ENCODE measurements around the gene IQSEC2.

IQSEC2 gene

GRCh38 chrX:53317365-53318069 lies 36.1 kb upstream of the IQSEC2 start:
- H3K9ac ChIP-seq (ENCODE audit: low read length): no peak overlapping the region
- no peaks in the 10 kb centered on the region for H3F3A ChIP-seq (ENCODE audit: insufficient read depth, low read length)
- no peak overlapping the region for H3K4me3 ChIP-seq (ENCODE audit: low read length)
- H3K9me3 ChIP-seq (replicated peaks; ENCODE audit: insufficient read depth, low read length): no peaks in the 10 kb centered on the region
- H3K4me2 ChIP-seq (ENCODE audit: low read depth, low read length): no peak overlapping the region
- DNase-seq: peak; percentile 41
- H4K20me1 ChIP-seq (ENCODE audit: insufficient read depth, low read length): no peaks in the 10 kb centered on the region
- peaks cover 15% of the 10 kb centered on the region; the same call in 1 of the 2 replicates for H3K27me3 ChIP-seq (replicated peaks; ENCODE audit: insufficient read depth, low read length)
- no peaks in the 10 kb centered on the region for H3K79me2 ChIP-seq (ENCODE audit: low read length)
- H2AFZ ChIP-seq (ENCODE audit: low read length): no peak overlapping the region
- no peaks in the 10 kb centered on the region for H3K9me2 ChIP-seq (replicated peaks; ENCODE audit: insufficient read depth, low read length)
- H3K4me1 ChIP-seq (ENCODE audit: low read length): peaks cover 5% of the 10 kb centered on the region
- no peaks in the 10 kb centered on the region for H3K36me3 ChIP-seq (replicated peaks; ENCODE audit: insufficient read depth, low read length)
- TF ChIP-seq CTCF (IDR thresholded peaks at IDR 0.05; ENCODE audit: low read length): peak; percentile 77
- no peak for TF ChIP-seq EZH2phosphoT487 (IDR thresholded peaks at IDR 0.05; ENCODE audit: low read length)
- no peak for TF ChIP-seq EZH2 (optimal IDR thresholded peaks at IDR 0.05; ENCODE audit: low read depth, low read length)
- no peak overlapping the region for H3K27ac ChIP-seq (ENCODE audit: low read length)

- Histone ChIP-seq H3K9me3 (replicated peaks; ENCODE audit: insufficient read depth, low read length) (no peaks in the 10 kb centered on the region), H3F3A (ENCODE audit: insufficient read depth, low read length) (no peaks in the 10 kb centered on the region), H3K36me3 (replicated peaks; ENCODE audit: insufficient read depth, low read length) (no peaks in the 10 kb centered on the region), H3K4me2 (ENCODE audit: low read depth, low read length) (no peak overlapping the region), H2AFZ (ENCODE audit: low read length) (no peak overlapping the region), H3K27me3 (replicated peaks; ENCODE audit: insufficient read depth, low read length) (peaks cover 12% of the 10 kb centered on the region; the same call in 1 of the 2 replicates), H3K9ac (ENCODE audit: low read length) (no peak overlapping the region), H3K4me3 (ENCODE audit: low read length) (no peak overlapping the region), H3K27ac (ENCODE audit: low read length) (no peak overlapping the region), H4K20me1 (ENCODE audit: insufficient read depth, low read length) (no peaks in the 10 kb centered on the region), H3K79me2 (ENCODE audit: low read length) (no peaks in the 10 kb centered on the region), H3K4me1 (ENCODE audit: low read length) (peaks cover 5% of the 10 kb centered on the region), H3K9me2 (replicated peaks; ENCODE audit: insufficient read depth, low read length) (no peaks in the 10 kb centered on the region)
- TF ChIP-seq EZH2phosphoT487 (IDR thresholded peaks at IDR 0.05; ENCODE audit: low read length) (no peak), CTCF (IDR thresholded peaks at IDR 0.05; ENCODE audit: low read length) (no peak), EZH2 (optimal IDR thresholded peaks at IDR 0.05; ENCODE audit: low read depth, low read length) (no peak)
- no peak for DNase-seq
Observed at GRCh38 chrX:53316860-53317237, 35.5 kb upstream of the IQSEC2 start.

DNA sequence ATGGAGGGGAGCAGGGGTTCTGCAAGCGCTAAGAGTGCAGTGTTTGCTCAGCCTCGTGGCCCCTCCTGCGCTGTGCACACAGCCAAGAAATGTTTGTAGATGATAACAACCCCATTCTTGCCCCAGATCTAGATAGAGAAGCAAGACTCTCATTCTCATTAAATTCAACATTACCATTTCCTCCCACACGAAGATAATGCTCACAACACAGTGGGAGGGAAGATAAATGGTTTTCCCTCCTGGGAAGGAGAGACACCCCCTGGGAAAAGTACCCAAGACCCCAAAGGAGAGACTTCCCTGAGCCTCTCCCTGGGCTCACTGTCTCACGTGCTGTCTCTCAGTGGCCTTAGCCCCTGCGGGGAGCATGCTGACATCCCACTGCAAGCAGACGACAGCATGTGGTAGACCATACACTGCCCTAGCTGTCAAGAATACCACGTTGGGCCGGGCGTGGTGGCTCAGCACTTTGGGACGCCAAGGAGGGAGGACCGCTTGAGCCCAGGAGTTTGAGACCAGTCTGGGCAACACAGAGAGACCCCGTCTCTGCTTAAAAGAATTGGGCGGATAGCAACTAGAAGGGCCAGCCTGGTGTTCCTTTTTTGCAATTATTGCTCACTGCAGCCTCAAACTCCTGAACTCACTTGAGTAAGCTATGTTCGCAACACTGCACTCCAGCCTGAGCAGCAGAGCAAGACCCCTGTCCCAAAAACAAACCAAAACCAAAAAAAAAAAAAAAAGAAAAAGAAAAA lies 34.9 kb upstream of the IQSEC2 start:
- TF ChIP-seq EZH2phosphoT487 (IDR thresholded peaks at IDR 0.05; ENCODE audit: low read length) (no peak), CTCF (IDR thresholded peaks at IDR 0.05; ENCODE audit: low read length) (no peak), EZH2 (optimal IDR thresholded peaks at IDR 0.05; ENCODE audit: low read depth, low read length) (no peak)
- H3K9me3 ChIP-seq (replicated peaks; ENCODE audit: insufficient read depth, low read length): no peaks in the 10 kb centered on the region
- H3K79me2 ChIP-seq (ENCODE audit: low read length): no peaks in the 10 kb centered on the region
- no peaks in the 10 kb centered on the region for H3F3A ChIP-seq (ENCODE audit: insufficient read depth, low read length)
- no peak overlapping the region for H2AFZ ChIP-seq (ENCODE audit: low read length)
- H4K20me1 ChIP-seq (ENCODE audit: insufficient read depth, low read length): no peaks in the 10 kb centered on the region
- H3K36me3 ChIP-seq (replicated peaks; ENCODE audit: insufficient read depth, low read length): no peaks in the 10 kb centered on the region
- H3K9me2 ChIP-seq (replicated peaks; ENCODE audit: insufficient read depth, low read length): no peaks in the 10 kb centered on the region
- no peak overlapping the region for H3K9ac ChIP-seq (ENCODE audit: low read length)
- no peak for DNase-seq
- no peak overlapping the region for H3K4me3 ChIP-seq (ENCODE audit: low read length)
- H3K4me2 ChIP-seq (ENCODE audit: low read depth, low read length): no peak overlapping the region
- peaks cover 5% of the 10 kb centered on the region for H3K4me1 ChIP-seq (ENCODE audit: low read length)
- no peak overlapping the region for H3K27ac ChIP-seq (ENCODE audit: low read length)
- peaks cover 8% of the 10 kb centered on the region; the same call in 1 of the 2 replicates for H3K27me3 ChIP-seq (replicated peaks; ENCODE audit: insufficient read depth, low read length)

Data from MM.1S (cell line).